GM19372 (cell line): ENCODE results near the gene ZNF22.
"Not testable (repeated sequence)": the region's sequence is repeated elsewhere in the genome, so short reads cannot be mapped to it uniquely, and the experiment has no call there.

Source experiments
- ATAC-seq: cut with Tn5 transposase; IDR thresholded peaks from one replicate; pipeline ENCODE4 v1.9.1; 2021; ENCODE audit warnings: mild to moderate bottlenecking, low read depth, moderate library complexity; ENCODE audit not compliant: unreplicated experiment

Gene ZNF22

DNA sequence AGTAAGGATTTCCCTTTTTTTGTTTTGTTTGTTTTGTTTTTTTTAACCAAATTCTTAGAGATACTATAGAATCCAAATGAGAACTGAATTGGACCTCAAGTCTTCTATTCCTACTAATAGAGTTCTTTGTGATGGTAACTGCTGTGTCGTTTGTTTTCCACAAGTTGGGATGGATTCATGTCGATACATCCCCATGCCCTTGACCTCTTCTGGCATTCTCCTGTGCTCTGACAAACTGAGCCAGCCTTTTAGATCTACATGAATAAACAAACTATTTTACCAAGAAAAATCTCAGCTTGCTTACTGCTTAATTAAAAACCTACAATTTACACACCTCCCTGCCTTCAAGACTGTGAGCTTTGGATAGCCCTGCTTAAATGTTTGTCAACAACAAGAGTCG, 3.9 kb downstream of the ZNF22 start:
- ATAC-seq: no peak

GRCh38 chr10:45005284-45005683, 4.6 kb downstream of the ZNF22 start:
- ATAC-seq: no peak

DNA sequence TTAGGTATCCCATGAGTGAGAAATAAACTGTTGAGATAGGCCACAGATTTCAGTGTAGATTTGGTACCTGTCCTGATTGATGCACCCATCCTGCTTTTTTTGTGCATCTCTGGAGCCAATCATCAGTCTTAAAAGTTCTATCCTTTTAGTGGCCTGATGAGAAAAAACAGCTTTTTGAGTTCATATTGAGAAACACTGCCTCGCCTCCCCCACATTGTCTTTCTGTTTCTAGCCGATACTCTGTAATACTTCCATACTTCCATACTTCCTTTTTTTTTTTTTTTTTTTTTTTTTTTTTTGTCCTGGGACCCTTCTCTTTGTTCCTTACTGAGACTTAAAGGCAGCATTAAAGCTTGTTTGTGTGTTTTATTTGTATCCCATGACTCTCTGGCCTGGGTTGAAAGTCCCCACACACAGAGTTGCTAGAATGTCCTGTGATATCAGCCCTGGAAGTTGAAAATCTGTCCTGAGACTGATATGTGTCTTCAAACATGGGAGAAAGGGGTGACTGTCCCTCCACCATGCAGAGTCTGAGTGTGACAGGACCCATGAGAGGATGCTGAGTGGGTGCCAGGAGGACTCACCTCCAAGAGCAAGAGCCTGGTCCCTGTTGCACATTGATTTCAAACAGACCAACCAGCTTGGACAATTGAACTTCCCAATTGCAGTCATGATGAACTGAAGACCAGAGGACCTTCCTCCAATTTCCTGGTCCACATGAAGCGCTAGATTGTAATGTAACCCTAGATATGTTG, 5.7 kb downstream of the ZNF22 start:
- ATAC-seq: no peak

- ATAC-seq: peak; percentile 91
These were observed 7.9 kb downstream of the ZNF22 start for GRCh38 chr10:45008524-45009161.

DNA sequence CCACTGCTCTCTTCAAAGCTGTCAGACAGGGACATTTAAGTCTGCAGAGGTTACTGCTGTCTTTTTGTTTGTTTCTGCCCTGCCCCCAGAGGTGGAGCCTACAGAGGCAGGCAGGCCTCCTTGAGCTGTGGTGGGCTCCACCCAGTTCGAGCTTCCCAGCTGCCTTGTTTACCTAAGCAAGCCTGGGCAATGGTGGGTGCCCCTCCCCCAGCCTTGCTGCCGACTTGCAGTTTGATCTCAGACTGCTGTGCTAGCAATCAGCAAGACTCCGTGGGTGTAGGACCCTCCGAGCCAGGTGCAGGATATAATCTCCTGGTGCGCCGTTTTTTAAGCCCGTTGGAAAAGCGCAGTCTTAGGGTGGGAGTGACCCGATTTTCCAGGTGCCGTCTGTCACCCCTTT, 13.8 kb downstream of the ZNF22 start:
- not testable (repeated sequence) for ATAC-seq

DNA sequence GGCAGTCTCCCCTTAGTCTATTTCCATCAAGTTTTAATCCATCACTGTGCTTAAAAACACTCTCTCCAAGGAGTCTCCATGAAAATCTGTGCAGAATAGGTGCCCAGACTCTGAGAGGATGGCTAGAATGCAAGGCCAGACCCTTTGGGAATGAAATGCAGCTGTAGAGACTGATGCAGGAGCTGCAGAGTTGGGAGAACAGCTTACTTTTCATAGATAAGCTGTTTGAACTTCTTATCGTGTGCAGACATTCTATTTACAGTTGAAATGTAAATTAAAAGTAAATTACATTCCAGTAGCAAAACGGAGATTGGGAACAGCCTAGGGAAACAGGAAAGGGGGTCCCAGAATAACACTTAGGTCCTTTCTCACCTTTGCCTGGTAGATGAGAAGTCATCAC, 14.9 kb downstream of the ZNF22 start:
- ATAC-seq: no peak

DNA sequence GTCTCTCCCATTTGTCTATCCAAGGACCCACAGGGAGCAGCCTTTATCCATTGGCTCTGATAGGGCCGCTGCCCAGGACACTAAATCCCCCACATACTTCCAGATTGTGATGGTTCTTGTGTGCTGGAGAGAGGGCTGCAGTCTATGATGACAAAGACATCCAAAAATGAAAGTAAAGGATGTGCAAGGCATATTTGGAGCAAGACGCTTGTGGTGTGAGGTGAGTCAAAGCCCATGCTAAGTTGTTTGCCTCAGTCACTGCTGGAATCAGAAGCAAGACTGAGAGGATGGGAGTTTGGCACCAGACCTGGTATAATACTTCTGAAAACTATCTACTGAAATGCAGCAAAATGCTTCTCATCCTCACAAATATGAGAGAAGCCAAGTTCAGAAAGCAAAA, 22.7 kb downstream of the ZNF22 start:
- no peak for ATAC-seq

- ATAC-seq: no peak
These were observed 33.6 kb downstream of the ZNF22 start for GRCh38 chr10:45034301-45034700.

GRCh38 chr10:45035673-45036072, 35.0 kb downstream of the ZNF22 start:
- ATAC-seq: no peak

DNA sequence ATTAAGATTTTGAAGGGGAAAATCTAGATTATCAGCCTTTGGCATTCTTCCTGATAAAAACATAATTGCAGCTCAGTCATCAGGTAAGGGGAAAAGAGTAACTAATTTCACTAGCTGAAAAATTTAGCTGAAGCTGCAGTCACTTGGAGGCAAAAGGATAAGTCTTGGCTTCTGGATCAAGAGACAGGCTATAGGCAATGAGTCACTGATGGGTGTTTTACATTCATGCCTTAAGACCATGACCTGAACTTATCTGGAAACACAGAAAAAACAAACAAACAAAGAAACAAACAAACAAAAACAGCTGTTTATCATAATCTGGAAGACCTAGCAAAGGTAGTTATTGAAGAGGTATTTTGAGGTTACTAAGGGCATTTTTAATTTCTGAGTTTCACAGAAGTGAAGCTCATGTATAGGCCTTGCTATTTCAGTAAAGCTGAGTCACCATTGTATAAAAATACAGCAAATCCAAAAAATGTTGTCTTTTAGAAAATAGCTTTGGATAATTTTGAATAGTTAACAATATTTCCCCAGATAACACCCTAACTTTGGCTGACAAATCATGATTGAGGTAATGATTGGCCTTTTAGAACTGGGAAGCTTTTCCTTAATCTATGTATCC, 40.3 kb downstream of the ZNF22 start:
- ATAC-seq: no peak

- ATAC-seq: no peak
These were observed 43.6 kb downstream of the ZNF22 start for GRCh38 chr10:45044290-45044689.

- no peak for ATAC-seq
These were observed 50.0 kb downstream of the ZNF22 start for GRCh38 chr10:45050551-45051235.

DNA sequence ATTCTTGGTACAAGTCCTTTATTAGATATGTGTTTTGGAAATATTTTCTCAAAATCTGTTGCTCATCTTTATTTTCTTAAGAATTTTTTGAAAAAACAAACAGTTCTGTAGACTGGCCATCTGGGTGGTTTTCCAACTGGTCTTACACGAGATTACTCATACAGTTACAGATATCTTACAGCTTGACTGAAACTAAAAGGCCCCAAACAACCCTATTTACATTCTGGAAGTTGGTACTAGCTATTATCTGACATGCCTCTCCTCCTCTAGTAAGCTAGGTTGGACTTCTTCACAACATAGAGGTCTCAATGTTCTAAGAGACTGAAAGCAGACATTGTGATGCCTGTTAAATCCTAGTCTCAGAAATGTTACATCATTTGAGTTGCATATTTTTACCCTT, 52.0 kb downstream of the ZNF22 start:
- ATAC-seq: no peak

DNA sequence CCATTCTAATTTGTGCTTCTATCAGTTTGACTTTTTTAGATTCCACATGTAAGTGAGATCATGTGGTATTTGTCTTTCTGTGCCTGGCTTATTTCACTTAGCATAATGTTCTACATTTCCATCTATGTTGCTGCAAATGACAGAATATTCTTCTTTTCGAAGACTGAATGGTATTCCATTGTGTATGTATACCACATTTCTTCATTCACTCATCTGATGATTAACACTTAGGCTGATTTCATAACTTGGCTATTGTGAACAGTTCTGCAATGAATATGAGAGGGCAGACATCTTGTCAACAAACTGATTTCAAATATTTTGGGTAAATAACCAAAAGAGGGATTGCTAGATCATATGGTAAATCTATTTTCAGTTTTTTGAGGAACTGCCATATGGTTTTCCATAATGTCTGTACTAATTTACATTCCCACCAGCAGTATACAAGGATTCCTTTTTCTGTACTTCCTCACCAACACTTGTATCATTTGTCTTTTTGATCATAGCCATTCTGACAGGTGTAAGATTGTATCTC, 52.9 kb downstream of the ZNF22 start:
- ATAC-seq: no peak
